H9 (cell line): Measurements from ENCODE around the gene PLK3. TPM values are rescaled to one million over a fixed set of nuclear protein-coding genes. Genes with fewer than 3 reads are reported as not detected.

Experiments used
- DNase-seq: peaks from one replicate; pipeline ENCODE4 v3.0.0-alpha.2; 2017
- H2AFZ ChIP-seq: one replicate; pipeline ENCODE4 v1.6.1; 2013; ENCODE audit warnings: mild to moderate bottlenecking, low read length, control low read depth, moderate library complexity
- H2AK5ac ChIP-seq: 2 replicates; pipeline ENCODE4 v1.6.1; 2013; ENCODE audit warnings: low read length, control low read depth, mixed read lengths; ENCODE audit not compliant: insufficient read length
- H2BK120ac ChIP-seq: one replicate; pipeline ENCODE4 v1.6.1; 2013; ENCODE audit warnings: low read depth, mild to moderate bottlenecking, low read length, control low read depth, inconsistent platforms; ENCODE audit not compliant: poor library complexity, severe bottlenecking
- H2BK12ac ChIP-seq: 2 replicates; pipeline ENCODE4 v1.6.1; 2013; ENCODE audit warnings: low read length, control low read depth, mixed read lengths, low read depth; ENCODE audit not compliant: insufficient read length
- H2BK15ac ChIP-seq: 2 replicates; pipeline ENCODE4 v1.6.1; 2013; ENCODE audit warnings: low read depth, low read length, control low read depth
- H2BK20ac ChIP-seq: one replicate; pipeline ENCODE4 v1.6.1; 2013; ENCODE audit warnings: low read depth, mild to moderate bottlenecking, low read length, control low read depth, inconsistent platforms; ENCODE audit not compliant: poor library complexity, severe bottlenecking
- H2BK5ac ChIP-seq: 2 replicates; pipeline ENCODE4 v1.6.1; 2013; ENCODE audit warnings: low read length, control low read depth, mixed read lengths; ENCODE audit not compliant: insufficient read length
- H3K14ac ChIP-seq: 2 replicates; pipeline ENCODE4 v1.6.1; 2013; ENCODE audit warnings: low read length, control low read depth; ENCODE audit not compliant: insufficient read depth
- H3K18ac ChIP-seq: 2 replicates; pipeline ENCODE4 v1.6.1; 2013; ENCODE audit warnings: low read depth, mild to moderate bottlenecking, mixed read lengths, low read length, control low read depth; ENCODE audit not compliant: insufficient read length
- H3K23ac ChIP-seq: 2 replicates; pipeline ENCODE4 v1.6.1; 2013; ENCODE audit warnings: low read length, control low read depth, mixed read lengths, low read depth; ENCODE audit not compliant: insufficient read length
- H3K23me2 ChIP-seq: 2 replicates; pipeline ENCODE4 v1.6.1; 2013; ENCODE audit warnings: low read depth, mild to moderate bottlenecking, mixed read lengths, low read length, control low read depth; ENCODE audit not compliant: insufficient read length, poor library complexity, severe bottlenecking
- H3K27ac ChIP-seq: 2 replicates; pipeline ENCODE4 v1.5.1; 2013; ENCODE audit warnings: low read length, control low read depth, mixed read lengths, low read depth; ENCODE audit not compliant: insufficient read length
- H3K27me3 ChIP-seq: 2 replicates; pipeline ENCODE4 v1.6.1; 2013; ENCODE audit warnings: low read length, control low read depth, inconsistent platforms; ENCODE audit not compliant: insufficient read depth
- H3K4ac ChIP-seq: 2 replicates; pipeline ENCODE4 v1.6.1; 2013; ENCODE audit warnings: low read depth, mild to moderate bottlenecking, control low read depth, inconsistent platforms, low read length, moderate library complexity
- H3K4me1 ChIP-seq: 2 replicates; pipeline ENCODE4 v1.6.1; 2013; ENCODE audit warnings: low read length, control low read depth, inconsistent platforms; ENCODE audit not compliant: insufficient read depth
- H3K4me2 ChIP-seq: 2 replicates; pipeline ENCODE4 v1.6.1; 2013; ENCODE audit warnings: low read length, control low read depth, mixed read lengths; ENCODE audit not compliant: insufficient read length, insufficient read depth
- H3K56ac ChIP-seq: 2 replicates; pipeline ENCODE4 v1.6.1; 2013; ENCODE audit warnings: low read depth, mild to moderate bottlenecking, mixed read lengths, low read length, control low read depth; ENCODE audit not compliant: insufficient read length
- H3K79me1 ChIP-seq: 2 replicates; pipeline ENCODE4 v1.6.1; 2013; ENCODE audit warnings: low read depth, mild to moderate bottlenecking, moderate library complexity, low read length, control low read depth, inconsistent platforms; ENCODE audit not compliant: insufficient read depth, poor library complexity, severe bottlenecking
- H3K79me2 ChIP-seq: 2 replicates; pipeline ENCODE4 v1.6.1; 2013; ENCODE audit warnings: low read length, control low read depth, inconsistent platforms; ENCODE audit not compliant: insufficient read depth
- H3K9ac ChIP-seq: 2 replicates; pipeline ENCODE4 v1.6.1; 2013; ENCODE audit warnings: low read length, control low read depth, mixed read lengths; ENCODE audit not compliant: insufficient read length; ENCODE audit errors: extremely low read depth
- H3K9me3 ChIP-seq: one replicate; pipeline ENCODE4 v1.6.1; 2013; ENCODE audit warnings: low read depth, low read length, inconsistent platforms; ENCODE audit not compliant: control insufficient read depth
- H3T11ph ChIP-seq: one replicate; pipeline ENCODE4 v1.6.1; 2013; ENCODE audit warnings: mild to moderate bottlenecking, low read length, control low read depth, inconsistent platforms
- H4K20me1 ChIP-seq: one replicate; pipeline ENCODE4 v1.6.1; 2013; ENCODE audit not compliant: control insufficient read depth, insufficient read length, insufficient read depth
- H4K5ac ChIP-seq: 2 replicates; pipeline ENCODE4 v1.6.1; 2013; ENCODE audit warnings: low read depth, mild to moderate bottlenecking, mixed read lengths, low read length, control low read depth; ENCODE audit not compliant: insufficient read length
- H4K8ac ChIP-seq: replicated peaks from 2 replicates; pipeline ENCODE4 v1.6.1; 2013; ENCODE audit warnings: low read length, control low read depth, mixed read lengths, low read depth; ENCODE audit not compliant: insufficient read length
- H4K91ac ChIP-seq: 2 replicates; pipeline ENCODE4 v1.6.1; 2013; ENCODE audit warnings: low read depth, mild to moderate bottlenecking, moderate library complexity, mixed read lengths, low read length, control low read depth; ENCODE audit not compliant: insufficient read length
- H3K27ac Mint-ChIP-seq, 3 experiments: 2 replicates in 2 of 3; 3 replicates in 1 of 3; pipeline ENCODE4 v1.8.0; 2020 to 2021; ENCODE audit warnings: mixed read lengths in 3 of 3, mild to moderate bottlenecking in 1 of 3, moderate library complexity in 1 of 3
- H3K27me3 Mint-ChIP-seq: 2 replicates; pipeline ENCODE4 v1.8.0; 2021; ENCODE audit warnings: low read depth, mild to moderate bottlenecking, moderate library complexity, mixed read lengths
- H3K36me3 Mint-ChIP-seq, 3 experiments: 2 replicates in 2 of 3; 3 replicates in 1 of 3; pipeline ENCODE4 v1.8.0; 2020 to 2021; ENCODE audit warnings: low read depth in 3 of 3, mixed read lengths in 3 of 3; ENCODE audit not compliant: insufficient read depth in 1 of 3
- H3K4me1 Mint-ChIP-seq, 2 experiments: 2 replicates each; pipeline ENCODE4 v1.8.0; 2020; ENCODE audit warnings: mixed read lengths in 2 of 2
- H3K4me3 Mint-ChIP-seq, 2 experiments: 2 replicates in 1 of 2; 3 replicates in 1 of 2; pipeline ENCODE4 v1.8.0; 2020 to 2021; ENCODE audit warnings: mild to moderate bottlenecking in 2 of 2, mixed read lengths in 2 of 2, moderate library complexity in 1 of 2
- H3K9me3 Mint-ChIP-seq, 2 experiments: 2 replicates in 1 of 2; 3 replicates in 1 of 2; pipeline ENCODE4 v1.8.0; 2020; ENCODE audit warnings: mild to moderate bottlenecking in 2 of 2, mixed read lengths in 2 of 2, moderate library complexity in 1 of 2
- WGBS: extraction: QIAGEN DNeasy Blood & Tissue Kit; methylation state at CpG from one replicate; pipeline ENCODE4 v1.1.7; 2013; ENCODE audit warnings: missing lambda C conversion rate, low lambda C conversion rate, mixed read lengths; ENCODE audit not compliant: insufficient read length; ENCODE audit errors: extremely low coverage; 5-methylcytosine and 5-hydroxymethylcytosine counted together
- total RNA-seq: library from RNA; stranded (reverse); gene quantifications from 2 replicates; pipeline ENCODE4 v1.2.1, GENCODE V29; 2021
- TF ChIP-seq, protein P1 (sequence below): fragments of 200-600 bp; sonication (generic); conservative IDR thresholded peaks from 3 replicates; pipeline ENCODE4 v1.8.0; 2021; ENCODE audit warnings: antibody characterized with exemption, mild to moderate bottlenecking

Gene PLK3
- total RNA-seq, 1 experiment from 2014 or later, result 14.7 TPM

- no peak overlapping the region for H4K5ac ChIP-seq
- no peak overlapping the region for H3K18ac ChIP-seq
- H2BK12ac ChIP-seq, result no peak overlapping the region
- no peak overlapping the region for H3K9ac ChIP-seq
- H3K56ac ChIP-seq, result no peak overlapping the region
- peaks cover 10 to 18% of the 10 kb centered on the region in 2 experiments for H3K4me1 Mint-ChIP-seq
- H4K91ac ChIP-seq, result no peak overlapping the region
- H3K79me1 ChIP-seq, result no peaks in the 10 kb centered on the region
- peak overlapping the region in 1 of 3 experiments; percentile 49; a peak in 1 of 7 replicates for H3K27ac Mint-ChIP-seq
- no peak overlapping the region for H3K27ac ChIP-seq
- H4K8ac ChIP-seq, result no peak overlapping the region
- H2BK120ac ChIP-seq, result no peak overlapping the region
- no peak overlapping the region for H2AK5ac ChIP-seq
- H3K79me2 ChIP-seq, result no peaks in the 10 kb centered on the region
- H3K23ac ChIP-seq, result no peak overlapping the region
- no peaks in the 10 kb centered on the region for H4K20me1 ChIP-seq
- no peak overlapping the region for H2BK15ac ChIP-seq
- no peak overlapping the region for H3T11ph ChIP-seq
- DNase-seq, result no peak
- H2AFZ ChIP-seq, result no peak overlapping the region
- H3K23me2 ChIP-seq, result no peaks in the 10 kb centered on the region
- H2BK20ac ChIP-seq, result no peak overlapping the region
- H3K9me3 ChIP-seq, result no peaks in the 10 kb centered on the region
- H3K4me2 ChIP-seq, result no peak overlapping the region
- TF ChIP-seq, protein P1, sequence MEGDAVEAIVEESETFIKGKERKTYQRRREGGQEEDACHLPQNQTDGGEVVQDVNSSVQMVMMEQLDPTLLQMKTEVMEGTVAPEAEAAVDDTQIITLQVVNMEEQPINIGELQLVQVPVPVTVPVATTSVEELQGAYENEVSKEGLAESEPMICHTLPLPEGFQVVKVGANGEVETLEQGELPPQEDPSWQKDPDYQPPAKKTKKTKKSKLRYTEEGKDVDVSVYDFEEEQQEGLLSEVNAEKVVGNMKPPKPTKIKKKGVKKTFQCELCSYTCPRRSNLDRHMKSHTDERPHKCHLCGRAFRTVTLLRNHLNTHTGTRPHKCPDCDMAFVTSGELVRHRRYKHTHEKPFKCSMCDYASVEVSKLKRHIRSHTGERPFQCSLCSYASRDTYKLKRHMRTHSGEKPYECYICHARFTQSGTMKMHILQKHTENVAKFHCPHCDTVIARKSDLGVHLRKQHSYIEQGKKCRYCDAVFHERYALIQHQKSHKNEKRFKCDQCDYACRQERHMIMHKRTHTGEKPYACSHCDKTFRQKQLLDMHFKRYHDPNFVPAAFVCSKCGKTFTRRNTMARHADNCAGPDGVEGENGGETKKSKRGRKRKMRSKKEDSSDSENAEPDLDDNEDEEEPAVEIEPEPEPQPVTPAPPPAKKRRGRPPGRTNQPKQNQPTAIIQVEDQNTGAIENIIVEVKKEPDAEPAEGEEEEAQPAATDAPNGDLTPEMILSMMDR, result no peak
- no peaks in the 10 kb centered on the region; the same call in 1 of the 2 replicates for H3K4me1 ChIP-seq
- no CpG with 5 or more reads among the region's 12 CpGs for WGBS
- no peak overlapping the region; the same call in 1 of the 2 replicates for H3K14ac ChIP-seq
- no peak overlapping the region for H3K4me3 Mint-ChIP-seq
- H3K27me3 Mint-ChIP-seq, result no peaks in the 10 kb centered on the region; the same call in 1 of the 2 replicates
- no peaks in the 10 kb centered on the region for H3K9me3 Mint-ChIP-seq
- no peaks in the 10 kb centered on the region for H3K27me3 ChIP-seq
- no peak overlapping the region for H3K4ac ChIP-seq
- H3K36me3 Mint-ChIP-seq, result no peaks in the 10 kb centered on the region
- no peak overlapping the region for H2BK5ac ChIP-seq
Observed at GRCh38 chr1:44829506-44830384, 29.6 kb downstream of the PLK3 start.
